COR-L47 (cell line): ENCODE measurements around the gene SHROOM3.

Experiments
- DNase-seq: peaks from one replicate; lab custom pipeline; 2025; lab: John Stamatoyannopoulos, UW

The SHROOM3 gene

GRCh38 chr4:76569706-76570105, 134.7 kb downstream of the SHROOM3 start:
- no peak for DNase-seq

GRCh38 chr4:76570141-76570973, 135.3 kb downstream of the SHROOM3 start:
- no peak for DNase-seq

- peak; percentile 84 for DNase-seq
Measured at GRCh38 chr4:76571274-76571673, 136.2 kb downstream of the SHROOM3 start.

- DNase-seq, result no peak
Measured at GRCh38 chr4:76572224-76572623, 137.2 kb downstream of the SHROOM3 start.

- DNase-seq, result no peak
Measured at GRCh38 chr4:76576824-76577223, 141.8 kb downstream of the SHROOM3 start.

GRCh38 chr4:76578002-76578560, 143.1 kb downstream of the SHROOM3 start:
- DNase-seq, result no peak

- peak; percentile 86 for DNase-seq
Measured at GRCh38 chr4:76579596-76580375, 144.8 kb downstream of the SHROOM3 start.

- DNase-seq, result no peak
Measured at GRCh38 chr4:76581077-76581962, 146.3 kb downstream of the SHROOM3 start.

- DNase-seq, result no peak
Measured at GRCh38 chr4:76582074-76582816, 147.2 kb downstream of the SHROOM3 start.

GRCh38 chr4:76582817-76583087, 147.7 kb downstream of the SHROOM3 start:
- DNase-seq, result no peak

GRCh38 chr4:76584241-76585152, 149.5 kb downstream of the SHROOM3 start:
- no peak for DNase-seq

GRCh38 chr4:76585272-76585671, 150.2 kb downstream of the SHROOM3 start:
- DNase-seq, result no peak

GRCh38 chr4:76585897-76586360, 150.9 kb downstream of the SHROOM3 start:
- peak; percentile 93 for DNase-seq

GRCh38 chr4:76588274-76588673, 153.2 kb downstream of the SHROOM3 start:
- no peak for DNase-seq

GRCh38 chr4:76589402-76589801, 154.4 kb downstream of the SHROOM3 start:
- no peak for DNase-seq

- no peak for DNase-seq
Measured at GRCh38 chr4:76589872-76590797, 155.1 kb downstream of the SHROOM3 start.

GRCh38 chr4:76590798-76591281, 155.8 kb downstream of the SHROOM3 start:
- no peak for DNase-seq

GRCh38 chr4:76591992-76592391, 157.0 kb downstream of the SHROOM3 start:
- DNase-seq, result no peak

- no peak for DNase-seq
Measured at GRCh38 chr4:76592460-76592859, 157.4 kb downstream of the SHROOM3 start.
